Activated T-cell treated with anti-CD3 and anti-CD28 coated beads for 48 hours (primary cell): Measurements from ENCODE around the gene CISD1.
A peak's percentile ranks its signal among the peaks of the same experiment; 100 is the strongest.

ENCODE experiments used
- DNase-seq: peaks from one replicate; pipeline ENCODE4 v3.0.0-alpha.2; 2020; ENCODE audit warnings: low read depth

The CISD1 gene

DNA sequence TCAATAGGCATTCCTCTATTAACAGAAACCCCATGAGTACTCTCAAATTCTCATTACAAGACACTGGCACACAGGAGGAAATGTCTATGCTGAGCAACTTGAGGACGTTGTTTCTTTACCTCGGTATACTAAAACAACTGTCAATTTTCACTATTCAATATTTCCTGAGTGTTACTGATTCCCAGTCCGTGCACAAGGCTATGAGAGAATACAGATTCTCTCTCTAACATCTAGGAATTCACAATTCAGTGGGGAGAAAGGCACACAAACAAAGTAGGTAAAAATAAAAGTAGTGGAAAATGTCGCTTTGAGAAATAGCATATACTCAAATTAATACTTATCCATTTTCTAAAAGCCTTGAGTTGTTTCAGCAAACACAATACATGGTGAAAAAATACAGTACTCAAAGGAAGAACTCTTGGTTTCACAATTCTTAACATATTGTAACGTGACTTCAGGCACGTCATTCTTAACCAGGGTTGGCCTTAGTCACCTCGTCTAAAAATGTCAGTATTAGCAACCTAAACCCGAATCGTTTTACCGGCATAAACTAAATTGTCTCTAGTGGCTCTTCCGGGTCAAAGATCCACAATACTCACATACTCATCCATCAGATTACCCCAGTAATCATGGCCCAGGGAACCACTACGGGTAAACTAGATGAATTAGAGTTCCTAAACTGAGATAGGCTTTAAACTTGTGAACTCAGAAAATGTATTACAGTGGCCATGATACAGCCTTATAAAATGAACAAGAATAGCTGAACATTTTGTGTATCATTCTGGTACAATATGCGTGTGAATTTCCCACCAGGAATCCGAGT lies 2.7 kb upstream of the CISD1 start:
- DNase-seq: no peak

DNA sequence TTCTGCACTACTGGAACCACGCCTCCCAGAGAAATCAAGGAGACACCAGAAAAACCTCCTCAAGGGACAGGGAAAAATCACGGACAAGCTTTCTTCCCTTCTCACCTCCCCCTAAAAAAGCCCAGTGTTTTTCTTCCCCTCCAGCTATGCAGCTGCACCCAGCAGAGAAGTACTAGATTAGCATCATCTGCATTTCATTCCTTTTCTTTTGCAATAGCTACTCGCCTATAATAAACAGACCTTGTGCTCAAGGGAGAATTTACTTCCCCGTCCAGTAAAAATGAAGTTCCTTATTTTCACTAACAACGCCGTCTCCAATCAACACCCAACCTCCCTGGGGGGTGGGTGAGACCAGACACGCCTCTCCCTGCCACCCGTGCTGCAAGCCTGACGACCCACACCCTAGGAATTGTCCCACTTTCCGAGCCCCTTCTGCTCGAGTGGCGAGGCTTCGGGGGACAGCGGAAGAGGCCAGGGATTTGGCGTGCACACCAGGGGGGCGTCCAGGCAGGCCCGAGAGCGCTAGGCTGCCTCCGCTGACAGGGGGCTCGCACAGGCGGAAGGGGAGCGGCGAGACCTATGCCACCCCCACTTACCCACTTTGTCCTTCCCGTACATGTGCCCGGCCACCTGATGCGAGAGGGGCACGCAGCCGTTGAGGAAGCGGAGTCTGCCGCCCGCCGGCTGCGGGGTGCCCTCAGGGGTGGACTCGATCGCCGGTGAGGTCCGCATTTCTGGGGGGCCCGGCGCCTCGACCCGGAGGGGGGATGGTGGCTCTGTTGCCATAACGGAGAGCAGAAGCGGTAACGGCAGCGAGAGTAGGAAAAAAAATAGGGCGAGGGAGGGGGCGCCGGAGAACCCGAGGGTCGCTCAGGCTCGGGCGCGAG lies 1.9 kb upstream of the CISD1 start:
- DNase-seq: no peak

DNA sequence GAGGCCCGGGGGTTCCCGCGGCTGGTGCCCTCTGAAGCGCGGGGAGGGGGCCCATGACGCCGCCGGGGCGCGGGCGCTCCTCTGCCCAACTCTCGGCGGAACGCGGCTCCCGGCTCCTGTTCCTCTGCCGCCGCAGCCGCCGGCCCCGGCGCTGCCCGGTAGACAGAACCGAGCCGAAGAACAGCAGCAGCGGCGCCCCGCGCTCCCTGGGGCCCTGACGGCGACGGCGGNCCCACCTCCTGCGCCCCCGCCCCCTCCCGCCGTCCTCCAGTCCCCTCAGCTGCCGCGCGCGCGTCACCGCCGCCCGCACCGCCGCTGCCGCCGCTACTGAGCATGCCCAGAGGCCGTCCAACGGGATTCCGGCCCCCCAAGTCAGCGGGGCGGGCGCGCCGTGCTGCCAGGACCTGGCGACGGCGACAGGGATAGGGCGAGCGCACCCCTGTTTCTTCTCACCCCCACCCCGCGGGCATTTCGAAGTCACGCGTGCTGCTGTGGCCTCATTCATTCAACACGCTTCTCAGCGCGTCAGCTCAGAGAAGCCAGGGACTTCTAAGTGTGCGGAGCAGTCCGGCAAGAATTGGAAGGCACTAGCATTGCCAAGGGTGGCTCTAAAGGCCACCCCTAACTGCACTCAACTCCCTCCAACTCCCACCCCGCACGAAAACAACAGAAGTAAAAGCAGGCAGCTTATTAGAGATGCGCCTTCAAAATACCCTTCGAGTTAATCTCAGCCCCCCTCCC lies 1.1 kb upstream of the CISD1 start, which contains the start of gene IPMK:
Gene IPMK, minus strand, starts transcription at position 182 of the 741 bp plus-strand sequence. CDS start 283 bp downstream, outside the sequence.
- DNase-seq: peak; percentile 95

DNA sequence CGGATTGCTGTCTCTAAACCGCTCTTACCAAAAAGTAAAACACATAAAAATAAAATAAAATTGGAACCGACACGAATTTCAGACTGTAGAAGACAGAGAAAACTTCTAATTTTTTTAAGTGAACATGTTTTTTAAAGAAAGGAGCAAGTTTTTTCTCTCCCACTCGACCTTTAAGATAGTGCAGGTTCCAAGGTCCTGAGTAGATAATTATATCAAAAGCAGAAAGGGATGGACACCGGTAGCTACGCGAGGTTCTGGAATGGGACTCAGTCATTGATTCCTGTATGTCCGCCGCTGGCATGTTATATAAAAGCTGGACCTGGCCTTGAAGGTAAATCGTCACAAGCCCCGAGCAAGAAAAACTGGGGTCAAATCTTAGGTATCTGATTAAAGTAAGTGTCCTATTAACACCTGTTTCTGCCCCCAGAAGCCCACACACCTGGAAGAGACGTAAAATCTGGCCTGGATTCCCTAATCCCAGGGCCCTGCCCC lies 462 bp upstream of the CISD1 start:
- no peak for DNase-seq

DNA sequence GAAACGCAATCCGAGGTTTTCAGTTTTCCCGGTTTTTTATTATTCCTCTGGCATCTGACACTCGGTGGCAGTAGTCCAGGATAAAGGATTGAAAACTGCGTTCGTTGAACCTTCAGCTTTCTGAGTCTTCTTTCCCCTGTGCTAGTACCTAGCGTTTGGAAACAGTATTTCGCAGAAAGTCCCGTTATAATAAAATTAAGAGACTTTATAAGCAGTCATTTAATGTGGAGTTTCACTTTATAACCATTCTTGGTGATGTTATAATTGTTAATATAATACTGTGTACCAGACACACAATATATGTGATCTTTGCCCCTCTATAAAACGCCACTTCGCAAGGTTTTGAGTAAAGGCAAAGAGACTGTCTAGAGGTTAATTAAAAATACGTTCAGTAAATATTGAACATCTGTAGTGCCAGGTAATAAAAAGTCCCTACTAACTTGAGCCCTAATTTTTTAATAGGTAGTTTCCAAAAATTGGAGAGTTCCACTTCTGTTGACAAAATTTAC lies 874 bp downstream of the CISD1 start:
- DNase-seq: no peak

DNA sequence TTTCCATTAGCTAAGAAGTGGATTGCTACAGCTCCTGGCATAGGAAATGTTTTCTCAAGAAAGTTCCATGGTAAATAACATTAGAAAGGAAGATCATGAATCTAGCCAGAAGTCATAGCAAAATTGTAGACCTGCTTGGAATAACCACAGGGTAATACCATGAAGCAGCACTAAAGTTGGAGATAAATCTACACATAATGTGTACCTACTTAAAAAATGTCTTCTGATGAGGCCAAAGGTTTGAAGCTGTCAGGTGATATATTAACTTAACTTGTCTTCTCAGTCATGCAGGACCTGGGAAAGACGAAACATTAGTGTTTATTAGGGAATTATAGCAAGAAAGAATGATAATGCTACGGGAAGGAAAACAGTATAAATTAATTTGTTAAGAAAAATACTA lies 6.3 kb downstream of the CISD1 start:
- DNase-seq: no peak

DNA sequence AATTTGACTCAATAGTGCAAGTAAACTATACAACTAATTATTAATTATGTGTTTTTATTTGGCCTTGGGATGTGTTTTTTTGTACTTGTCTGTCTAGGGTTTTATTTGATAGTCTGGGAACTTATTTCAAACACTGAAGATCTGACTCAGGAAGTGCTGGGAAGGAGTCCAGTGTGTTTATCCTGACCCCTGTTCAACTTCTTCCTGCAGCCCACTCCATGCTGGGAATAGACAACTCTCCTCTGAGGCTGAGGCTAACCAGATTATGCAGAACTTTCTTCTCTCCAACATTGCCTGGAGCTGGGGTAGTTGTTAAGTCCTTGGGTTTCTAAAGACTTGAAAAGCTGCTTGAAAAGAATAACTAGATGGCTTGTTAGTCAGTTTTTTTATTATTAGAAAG lies 6.9 kb downstream of the CISD1 start:
- DNase-seq: no peak

DNA sequence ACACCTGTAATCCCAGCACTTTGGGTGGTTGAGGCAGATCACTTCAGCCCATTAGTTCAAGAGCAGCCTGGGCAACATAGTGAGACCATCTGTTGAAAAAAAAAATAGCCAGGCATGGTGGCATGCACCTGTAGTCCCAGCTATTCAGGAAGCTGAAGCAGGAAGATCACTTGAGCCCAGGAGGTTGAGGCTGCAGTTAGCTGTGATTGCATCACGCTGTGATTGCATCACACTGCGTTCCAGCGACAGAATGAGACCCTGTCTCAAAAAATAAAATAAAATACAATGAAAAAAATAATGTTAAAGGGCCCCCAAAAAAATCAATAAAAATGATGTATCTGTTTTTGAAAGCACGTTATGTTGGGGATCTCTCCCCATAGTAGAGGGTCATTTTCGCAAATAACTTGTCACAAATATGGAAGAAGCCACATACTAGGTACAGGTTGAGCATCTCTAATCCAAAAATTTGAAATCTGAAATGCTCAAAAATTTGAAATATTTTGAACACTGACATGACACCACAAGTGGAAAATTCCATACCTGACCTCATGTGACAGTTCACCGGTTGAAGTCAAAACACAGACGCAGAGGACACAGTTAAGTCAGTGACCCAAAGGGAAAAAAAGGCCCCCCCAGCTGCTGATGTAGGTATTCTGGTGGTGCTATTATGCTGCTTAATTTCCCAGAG lies 9.5 kb downstream of the CISD1 start:
- no peak for DNase-seq

DNA sequence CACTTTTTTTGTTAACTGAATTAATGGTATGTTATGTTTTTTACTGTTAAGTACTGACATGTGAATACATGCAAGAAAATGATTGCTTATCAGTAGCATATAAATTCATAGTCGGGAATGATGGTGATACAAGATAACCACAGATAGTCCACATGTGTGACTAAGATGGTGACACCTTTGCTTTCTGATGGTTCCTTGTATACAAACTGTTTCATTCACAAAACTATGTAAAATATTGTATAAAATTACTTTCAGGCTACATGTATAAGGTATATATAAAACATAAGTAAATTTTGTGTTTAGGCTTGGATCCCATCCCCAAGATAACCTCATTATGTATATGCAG lies 10.0 kb downstream of the CISD1 start:
- DNase-seq: no peak

DNA sequence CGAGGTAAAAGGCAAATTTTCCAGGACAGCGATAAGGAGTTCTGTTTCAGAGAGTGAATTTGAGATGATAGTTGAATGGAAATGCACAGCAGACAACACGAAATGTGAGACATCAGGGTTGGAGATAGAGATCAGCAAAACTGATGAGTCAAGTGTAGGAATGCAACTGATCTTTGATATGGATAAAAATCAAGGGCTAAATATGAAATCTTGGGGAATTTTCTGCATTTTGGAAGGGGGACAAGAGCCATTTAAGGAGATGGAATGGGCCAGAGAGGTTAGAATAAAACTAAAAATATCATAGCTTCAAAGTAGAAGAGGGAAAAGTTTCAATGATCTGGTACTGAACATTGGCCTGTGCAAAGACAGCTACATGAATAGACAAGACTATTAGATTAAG lies 11.5 kb downstream of the CISD1 start:
- DNase-seq: no peak

DNA sequence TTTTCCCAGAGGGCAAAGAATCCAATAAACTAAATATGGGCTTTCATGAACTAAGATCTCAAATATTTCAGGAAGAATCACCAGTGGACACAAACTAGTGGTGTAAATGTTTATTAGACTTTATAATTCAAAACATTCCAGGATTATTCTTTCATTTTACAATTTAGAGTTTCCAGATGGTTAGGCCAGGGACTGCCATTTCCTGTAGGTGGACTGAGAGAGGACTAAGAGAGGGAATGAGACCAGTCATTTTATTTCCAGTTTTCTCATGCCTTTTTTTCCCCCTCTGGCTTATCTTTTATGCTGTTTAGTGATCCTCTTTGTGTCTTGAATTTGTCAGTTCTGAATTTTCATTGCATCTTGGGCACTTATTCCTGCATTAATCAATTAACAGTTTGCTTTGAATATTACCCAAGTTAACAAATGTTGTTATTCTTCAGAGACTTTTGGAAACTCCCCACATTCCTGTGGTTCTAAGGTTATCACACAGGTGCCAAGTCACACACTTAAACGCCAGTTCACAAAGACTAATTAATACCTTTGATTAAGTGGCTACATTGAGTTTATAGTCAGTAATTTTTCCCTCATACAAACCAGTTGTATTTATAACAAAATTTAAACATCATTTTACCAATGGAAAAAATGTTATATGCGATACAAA lies 12.3 kb downstream of the CISD1 start:
- no peak for DNase-seq

DNA sequence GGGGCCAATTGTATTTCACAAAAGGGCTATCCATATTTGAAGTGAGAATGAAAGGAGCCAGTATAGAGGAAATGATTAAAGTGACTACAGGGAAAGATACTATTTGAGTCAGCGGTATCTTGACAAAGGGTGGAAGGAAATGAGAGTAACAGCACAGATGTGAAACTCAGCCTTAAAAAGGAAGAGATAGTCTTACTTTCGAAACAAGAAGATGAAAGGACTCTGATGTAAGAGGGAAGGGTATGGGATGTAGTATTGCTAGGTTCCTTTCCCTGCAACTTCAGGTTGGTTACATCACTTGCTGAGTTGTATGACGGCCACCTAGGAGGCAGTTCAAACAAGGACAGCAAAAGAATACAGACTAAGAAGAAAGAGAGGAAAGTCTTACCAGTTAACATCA lies 13.7 kb downstream of the CISD1 start:
- DNase-seq: no peak

DNA sequence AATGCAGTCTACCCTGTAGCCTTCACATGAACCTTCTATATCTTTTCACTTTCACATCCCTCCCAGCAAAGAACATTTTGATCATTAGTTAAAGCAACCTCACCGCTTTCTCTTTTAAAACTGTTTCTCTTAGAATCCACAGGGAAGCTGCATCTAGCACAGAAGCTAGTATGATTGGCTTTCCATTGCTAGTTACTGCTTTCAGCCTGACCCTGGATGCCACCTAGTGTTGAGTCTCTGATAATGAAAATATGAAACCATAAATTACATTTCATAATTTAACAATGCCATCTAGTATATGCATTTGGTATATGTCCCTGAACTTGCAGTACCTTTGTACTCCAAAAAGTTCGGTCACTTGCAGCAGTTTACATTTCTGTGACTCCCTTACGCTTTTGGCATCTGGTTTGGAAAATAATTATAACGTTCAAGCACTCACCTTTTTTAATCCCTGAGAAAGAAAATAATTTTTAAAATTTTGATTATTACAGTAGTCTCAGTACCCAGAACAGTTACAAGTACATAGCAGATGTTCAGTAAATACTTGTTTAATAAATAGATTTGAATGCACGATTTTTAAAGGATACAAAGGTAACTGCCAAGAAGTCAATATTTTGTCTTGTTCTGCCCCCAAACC lies 22.7 kb downstream of the CISD1 start:
- DNase-seq: no peak

DNA sequence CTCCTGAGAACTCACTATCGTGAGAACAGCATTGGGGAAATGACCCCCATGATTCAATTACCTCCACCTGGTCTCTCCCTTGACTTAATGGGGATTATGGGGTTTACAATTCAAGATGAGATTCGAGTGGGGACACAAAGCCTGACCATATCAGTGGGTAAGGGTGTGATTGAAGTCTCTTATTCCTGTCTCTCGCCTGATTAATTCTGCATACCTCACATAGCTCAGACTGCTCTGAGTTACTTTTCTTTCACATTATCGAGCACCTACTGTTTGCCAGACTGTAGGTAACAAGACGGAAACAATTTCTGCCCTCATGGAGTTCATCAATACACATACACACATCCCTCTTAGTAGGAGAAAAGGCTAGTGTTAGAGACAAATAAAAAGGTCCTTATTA lies 25.0 kb downstream of the CISD1 start:
- no peak for DNase-seq

DNA sequence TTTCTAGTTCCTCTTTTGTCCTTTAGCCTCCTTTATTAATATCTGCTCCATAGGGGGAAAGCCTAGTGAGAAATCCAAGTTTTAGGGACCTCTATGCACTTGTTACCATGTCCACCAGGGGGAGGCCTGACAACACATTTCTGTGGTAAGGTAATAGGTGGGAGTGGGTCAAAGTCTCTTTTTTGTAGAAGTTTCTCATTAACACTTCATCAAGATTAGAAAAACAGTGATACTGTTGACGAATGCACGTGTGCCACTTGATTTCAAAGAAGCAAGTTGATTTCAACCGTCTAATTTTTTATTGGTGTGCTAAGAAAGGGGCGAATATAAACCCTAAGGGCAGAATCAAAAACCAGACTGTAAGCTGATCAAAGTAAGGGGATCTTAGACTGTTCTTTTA lies 30.6 kb downstream of the CISD1 start:
- peak; percentile 29 for DNase-seq

DNA sequence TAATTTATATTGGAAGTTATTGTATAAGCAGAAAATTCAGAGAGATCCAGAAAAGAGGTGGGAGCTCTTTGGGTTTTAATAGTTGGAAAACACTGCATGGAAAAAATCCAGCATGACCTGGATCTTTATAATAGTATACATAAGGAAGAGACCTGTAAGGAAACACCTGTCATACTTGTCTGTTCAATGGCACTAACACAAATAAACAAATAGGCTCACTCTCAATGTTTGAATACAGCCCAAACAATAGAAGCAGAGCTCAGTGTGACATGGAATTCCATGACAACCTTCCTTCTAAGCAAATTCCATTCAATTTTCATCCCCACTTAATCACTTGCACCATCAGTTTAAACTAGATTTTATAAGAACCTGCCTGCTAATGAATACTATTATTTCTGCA lies 31.7 kb downstream of the CISD1 start:
- no peak for DNase-seq

DNA sequence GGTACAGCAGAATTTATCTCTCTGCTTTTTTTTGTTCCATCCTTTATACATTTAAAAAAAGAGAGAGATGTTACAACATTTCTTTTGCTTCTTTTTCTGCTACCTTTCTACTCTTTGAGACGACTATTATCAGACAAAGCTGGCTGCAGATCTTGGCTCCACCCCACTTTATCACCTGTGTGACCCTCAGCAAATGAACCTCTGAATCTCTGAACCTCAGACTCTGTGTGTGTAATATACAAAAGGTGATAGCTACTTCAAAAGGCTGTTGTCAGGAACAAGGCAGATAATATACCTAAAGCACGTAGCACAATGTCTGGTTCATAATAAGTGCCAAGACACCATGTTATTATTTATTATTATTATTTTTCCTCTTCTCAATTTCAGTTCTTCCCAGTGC lies 33.3 kb downstream of the CISD1 start:
- no peak for DNase-seq

DNA sequence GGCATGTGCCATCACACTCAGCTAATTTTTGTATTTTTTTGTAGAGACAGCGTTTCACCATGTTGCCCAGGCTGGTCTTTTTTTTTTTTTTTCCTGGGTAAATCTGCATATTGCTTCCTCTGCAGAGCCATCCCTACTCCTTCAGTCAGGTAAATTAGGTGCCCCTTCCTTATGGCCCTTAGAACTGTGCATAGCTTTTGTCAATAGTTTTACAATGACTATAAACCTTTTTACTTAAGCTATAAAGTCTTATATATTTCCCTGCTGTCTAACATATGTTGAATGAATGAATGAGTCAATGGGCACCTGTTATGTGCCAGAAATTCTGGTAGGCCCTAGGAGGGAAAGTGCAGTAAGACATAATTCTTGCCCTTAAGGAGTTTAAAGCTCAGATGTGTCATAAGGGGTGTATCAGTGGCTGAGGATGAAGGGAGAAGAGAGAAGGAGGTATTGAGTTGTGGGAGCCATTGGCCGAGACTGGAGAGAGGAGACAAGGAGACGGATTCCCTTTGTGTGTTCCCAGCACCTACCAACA lies 35.2 kb downstream of the CISD1 start:
- DNase-seq: no peak

DNA sequence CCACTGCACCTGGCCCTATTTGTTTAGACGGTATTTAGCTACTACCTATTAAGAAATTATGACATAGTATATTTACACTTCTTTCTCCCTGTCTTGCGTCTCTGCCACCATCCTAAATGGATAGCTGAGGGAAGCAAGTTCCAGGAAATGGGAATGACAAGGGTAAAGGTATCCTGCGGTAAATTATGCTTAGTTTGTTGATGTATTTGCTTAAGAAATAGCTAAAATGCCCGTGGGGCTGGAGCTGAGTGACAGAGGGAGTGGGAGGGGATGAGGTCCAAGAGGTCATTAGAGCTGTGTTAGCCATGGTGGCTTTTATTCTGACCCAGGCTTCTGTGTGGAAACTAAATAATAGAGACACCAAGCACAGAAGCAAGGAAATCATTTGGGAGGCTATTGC lies 36.9 kb downstream of the CISD1 start:
- no peak for DNase-seq

DNA sequence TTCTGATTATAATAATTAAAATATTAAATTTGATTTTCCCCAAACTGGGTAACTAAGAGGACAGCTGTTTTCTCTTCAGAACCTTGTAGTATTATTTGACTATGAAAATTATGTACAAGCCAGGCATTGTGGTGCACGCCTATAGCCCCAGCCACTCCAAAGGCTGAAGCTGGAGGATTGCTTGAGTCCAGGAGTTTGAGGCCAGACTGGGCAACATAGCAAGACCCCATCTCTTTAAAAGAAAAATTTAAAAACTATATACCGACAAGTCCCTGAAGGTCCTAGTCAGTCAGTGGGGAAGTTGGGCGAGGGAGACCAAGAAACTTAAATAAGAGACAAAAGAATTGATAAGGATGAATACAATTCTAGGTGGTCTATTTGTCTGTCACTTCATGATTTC lies 38.7 kb downstream of the CISD1 start:
- DNase-seq: no peak
